ENCODE measurements around the gene RHEX. TPM values are rescaled to one million over a fixed set of nuclear protein-coding genes. Genes with fewer than 3 reads are reported as not detected.

Gene RHEX
- total and polyA plus RNA-seq, 4 donors, result 0.57 to 7.4 (median 1.2) TPM

DNA sequence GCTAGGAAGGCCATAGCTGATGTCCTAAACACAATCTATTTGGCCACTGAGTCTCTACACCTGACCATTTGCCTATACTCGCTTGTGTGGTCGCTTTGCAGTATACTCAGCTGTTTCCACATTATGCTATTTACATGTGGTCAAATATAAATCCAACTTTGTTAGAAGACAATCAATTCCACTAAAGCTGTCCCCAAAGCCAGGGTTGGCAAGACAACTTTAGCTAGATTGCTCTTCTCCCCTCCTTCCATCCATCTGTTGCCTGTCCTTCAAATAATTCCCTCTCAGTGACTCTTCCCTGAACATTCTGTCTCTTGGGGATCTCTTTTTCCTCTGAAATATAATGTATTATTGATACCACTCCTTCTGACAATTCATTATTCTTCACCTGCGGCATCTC is 34.1 kb downstream of the RHEX start:
- WGBS, 2 donors, result 91 to 94% methylated on average over 3 of the region's 3 CpGs
- ATAC-seq (ENCODE audit: insufficient read depth, low FRiP score), result no peak

DNA sequence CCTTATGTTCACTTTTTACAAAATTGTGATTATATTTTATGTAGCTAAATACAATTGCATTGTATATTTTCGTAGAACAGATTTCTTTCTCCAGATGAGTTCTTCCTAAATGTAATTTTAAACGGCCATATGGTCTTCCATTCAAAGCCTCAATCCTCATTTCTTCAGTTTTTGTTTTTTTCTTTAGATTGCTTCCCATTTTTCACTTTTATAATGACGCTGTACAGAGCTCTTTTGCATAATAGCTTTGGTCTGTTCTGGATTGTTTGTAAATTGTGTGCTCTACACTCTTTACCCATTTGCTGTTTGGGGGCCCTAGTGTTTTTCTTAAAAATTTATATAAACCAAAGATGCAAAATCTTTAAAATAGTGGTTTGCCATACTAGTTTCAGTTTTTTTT is 36.4 kb downstream of the RHEX start:
- no peaks in the 10 kb centered on the region for H3K4me1 ChIP-seq (ENCODE audit: control insufficient read depth in 5 of 5, insufficient read depth in 5 of 5, low read length in 5 of 5)
- H3K9me3 ChIP-seq (ENCODE audit: control insufficient read depth in 4 of 4, insufficient read depth in 3 of 4, low read length in 3 of 4), result no peaks in the 10 kb centered on the region
- no peak overlapping the region for H3K27ac ChIP-seq (ENCODE audit: low read depth in 1 of 2, low read length in 1 of 2)
- ATAC-seq (ENCODE audit: insufficient read depth, low FRiP score) (no peak), DNase-seq (no peak)
- H3K4me3 ChIP-seq, result no peak overlapping the region
- no peaks in the 10 kb centered on the region for H3K36me3 ChIP-seq (ENCODE audit: control insufficient read depth in 4 of 4, insufficient read depth in 4 of 4, low read length in 4 of 4)
- WGBS, 2 donors, result 39 to 61% methylated on average over 3 of the region's 3 CpGs
- TF ChIP-seq CTCF (IDR thresholded peaks at IDR 0.05; ENCODE audit: control extremely low read depth, extremely low read depth), result no peak
- no peak overlapping the region for H3K9ac ChIP-seq (ENCODE audit: insufficient read depth in 1 of 2, low read length in 2 of 2)
- H3K27me3 ChIP-seq (ENCODE audit: control insufficient read depth in 3 of 3, insufficient read depth in 3 of 3, low read length in 2 of 3), result peaks cover 0 to 15% (median 3%) of the 10 kb centered on the region in 3 donors

More for the DNA sequence above, 34.1 kb downstream of the RHEX start:
- no peak overlapping the region for H3K9ac ChIP-seq (ENCODE audit: insufficient read depth in 1 of 2, low read length in 2 of 2)
- no peaks in the 10 kb centered on the region for H3K36me3 ChIP-seq (ENCODE audit: control insufficient read depth in 4 of 4, insufficient read depth in 4 of 4, low read length in 4 of 4)
- no peaks in the 10 kb centered on the region for H3K9me3 ChIP-seq (ENCODE audit: control insufficient read depth in 4 of 4, insufficient read depth in 3 of 4, low read length in 3 of 4)
- H3K4me3 ChIP-seq, result no peak overlapping the region
- H3K4me1 ChIP-seq (ENCODE audit: control insufficient read depth in 5 of 5, insufficient read depth in 5 of 5, low read length in 5 of 5), result no peaks in the 10 kb centered on the region
- TF ChIP-seq CTCF (IDR thresholded peaks at IDR 0.05; ENCODE audit: control extremely low read depth, extremely low read depth), result no peak
- peaks cover 0 to 5% (median 3%) of the 10 kb centered on the region in 3 donors for H3K27me3 ChIP-seq (ENCODE audit: control insufficient read depth in 3 of 3, insufficient read depth in 3 of 3, low read length in 2 of 3)
- H3K27ac ChIP-seq (ENCODE audit: low read depth in 1 of 2, low read length in 1 of 2), result no peak overlapping the region
- DNase-seq, result no peak

DNA sequence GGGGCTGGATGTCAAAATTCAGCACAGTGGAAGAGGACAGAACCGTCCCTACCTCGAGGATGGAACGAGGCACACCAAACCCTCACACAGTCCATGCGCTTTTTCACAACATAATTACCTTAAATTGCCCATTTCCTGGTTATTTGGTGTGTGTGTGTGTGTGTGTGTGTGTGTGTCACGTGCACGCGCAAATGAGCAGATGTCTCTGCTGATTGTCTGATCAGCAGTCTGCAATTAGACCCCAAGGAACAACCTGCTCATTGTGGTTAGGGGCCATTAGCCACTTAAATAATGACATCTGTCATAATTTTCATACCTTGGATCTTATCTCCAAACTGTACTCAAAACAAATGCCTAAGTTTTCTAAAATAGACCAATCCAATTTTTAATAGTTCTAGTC is 41.1 kb downstream of the RHEX start:
- Histone ChIP-seq H3K9ac (ENCODE audit: insufficient read depth in 1 of 2, low read length in 2 of 2) (no peak overlapping the region), H3K9me3 (ENCODE audit: control insufficient read depth in 4 of 4, insufficient read depth in 3 of 4, low read length in 3 of 4) (no peaks in the 10 kb centered on the region), H3K4me1 (ENCODE audit: control insufficient read depth in 5 of 5, insufficient read depth in 5 of 5, low read length in 5 of 5) (no peaks in the 10 kb centered on the region), H3K27me3 (ENCODE audit: control insufficient read depth in 3 of 3, insufficient read depth in 3 of 3, low read length in 2 of 3) (peaks cover 0 to 10% (median 3%) of the 10 kb centered on the region in 3 donors), H3K36me3 (ENCODE audit: control insufficient read depth in 4 of 4, insufficient read depth in 4 of 4, low read length in 4 of 4) (no peaks in the 10 kb centered on the region), H3K4me3 (no peak overlapping the region), H3K27ac (ENCODE audit: low read depth in 1 of 2, low read length in 1 of 2) (no peak overlapping the region)
- ATAC-seq (ENCODE audit: insufficient read depth, low FRiP score) (no peak), DNase-seq (no peak)
- 26 to 57% methylated on average over 7 of the region's 7 CpGs for WGBS, 2 donors
- TF ChIP-seq CTCF (IDR thresholded peaks at IDR 0.05; ENCODE audit: control extremely low read depth, extremely low read depth), result no peak

- no peak for DNase-seq
- no peaks in the 10 kb centered on the region for H3K36me3 ChIP-seq (ENCODE audit: control insufficient read depth in 4 of 4, insufficient read depth in 4 of 4, low read length in 4 of 4)
- WGBS, 2 donors, result 46 to 49% methylated on average over 3 of the region's 3 CpGs
- H3K4me3 ChIP-seq, result no peak overlapping the region
- H3K9me3 ChIP-seq (ENCODE audit: control insufficient read depth in 4 of 4, insufficient read depth in 3 of 4, low read length in 3 of 4), result no peaks in the 10 kb centered on the region
- H3K9ac ChIP-seq (ENCODE audit: insufficient read depth in 1 of 2, low read length in 2 of 2), result no peak overlapping the region
- H3K27me3 ChIP-seq (ENCODE audit: control insufficient read depth in 3 of 3, insufficient read depth in 3 of 3, low read length in 2 of 3), result peaks cover 0 to 10% (median 0%) of the 10 kb centered on the region in 3 donors
- no peaks in the 10 kb centered on the region for H3K4me1 ChIP-seq (ENCODE audit: control insufficient read depth in 5 of 5, insufficient read depth in 5 of 5, low read length in 5 of 5)
- TF ChIP-seq CTCF (IDR thresholded peaks at IDR 0.05; ENCODE audit: control extremely low read depth, extremely low read depth), result no peak
- ATAC-seq (ENCODE audit: insufficient read depth, low FRiP score), result peak; percentile 27
- H3K27ac ChIP-seq (ENCODE audit: low read depth in 1 of 2, low read length in 1 of 2), result no peak overlapping the region
Observed at GRCh38 chr1:206097381-206097780, 44.4 kb downstream of the RHEX start.

Measured in lung (tissue), 12 donors.